Caco-2 (cell line): Measurements from ENCODE around the gene BAZ1B. TPM values are rescaled to one million over a fixed set of nuclear protein-coding genes. Genes with fewer than 3 reads are reported as not detected.
"Not testable (repeated sequence)": the region's sequence is repeated elsewhere in the genome, so short reads cannot be mapped to it uniquely, and the experiment has no call there.

Experiments
- BruUV-seq: library from RNA; stranded (reverse); fragments of 400-500 nt; replicated peaks from 2 replicates; lab custom pipeline; 2021; lab: Mats Ljungman, UMichigan
- CTCF ChIA-PET: fragments of 300-600 bp; sonication (Branson Sonifier 250); formaldehyde crosslinking; loops from one replicate; lab custom pipeline; 2022; ENCODE audit warnings: antibody characterized with exemption; lab: Charles Lee
- POLR2A ChIA-PET: fragments of 300-600 bp; sonication (Branson Sonifier 250); formaldehyde crosslinking; loops from one replicate; lab custom pipeline; 2022; ENCODE audit warnings: antibody characterized with exemption; lab: Charles Lee
- DNase-seq, 2 experiments: peaks; one replicate each; pipeline versions ENCODE4 v3.0.0 to v3.0.0-alpha.2; 2020 to 2022
- H3K27me3 ChIP-seq: replicated peaks from 2 replicates; pipeline ENCODE4 v1.6.0; 2011; ENCODE audit warnings: low read length; ENCODE audit not compliant: control insufficient read depth, insufficient read depth
- H3K36me3 ChIP-seq: 2 replicates; pipeline ENCODE4 v1.5.1; 2011; ENCODE audit warnings: low read length; ENCODE audit not compliant: control insufficient read depth, insufficient read depth
- H3K4me1 ChIP-seq: fragments of 250-450 bp; sonication (Bioruptor Pico); 2 replicates; pipeline ENCODE4 v1.5.1; 2020; ENCODE audit warnings: mild to moderate bottlenecking
- H3K4me3 ChIP-seq: 2 replicates; pipeline ENCODE4 v1.5.1; 2011; ENCODE audit warnings: low read depth, mild to moderate bottlenecking, control low read depth, low read length
- H3K9me3 ChIP-seq: fragments of 250-450 bp; sonication (Bioruptor Pico); 2 replicates; pipeline ENCODE4 v1.5.1; 2020; ENCODE audit warnings: mild to moderate bottlenecking, moderate library complexity
- H3K27ac Mint-ChIP-seq: one replicate; pipeline ENCODE4 v1.8.0; 2022; ENCODE audit warnings: mixed read lengths; ENCODE audit not compliant: unreplicated experiment
- H3K27me3 Mint-ChIP-seq: one replicate; pipeline ENCODE4 v1.8.0; 2022; ENCODE audit warnings: mixed read lengths; ENCODE audit not compliant: insufficient read depth, unreplicated experiment
- H3K36me3 Mint-ChIP-seq: one replicate; pipeline ENCODE4 v1.8.0; 2022; ENCODE audit warnings: mild to moderate bottlenecking, mixed read lengths; ENCODE audit not compliant: insufficient read depth, unreplicated experiment
- H3K4me1 Mint-ChIP-seq: one replicate; pipeline ENCODE4 v1.8.0; 2022; ENCODE audit warnings: low read depth, mixed read lengths; ENCODE audit not compliant: unreplicated experiment
- H3K4me3 Mint-ChIP-seq: one replicate; pipeline ENCODE4 v1.8.0; 2022; ENCODE audit warnings: mild to moderate bottlenecking, moderate library complexity, mixed read lengths; ENCODE audit not compliant: unreplicated experiment
- H3K9me3 Mint-ChIP-seq: one replicate; pipeline ENCODE4 v1.8.0; 2022; ENCODE audit warnings: mixed read lengths; ENCODE audit not compliant: unreplicated experiment
- intact Hi-C: fragments of 100-400 bp; cut with micrococcal nuclease; formaldehyde crosslinking; loops from one replicate; pipeline ENCODE4 v1.10.0; 2022; ENCODE audit not compliant: unreplicated experiment
- total RNA-seq: library from RNA; stranded (reverse); gene quantifications from 2 replicates; pipeline ENCODE4 v1.2.3, GENCODE V29; 2022
- TF ChIP-seq, protein P1 (sequence below), 2 experiments: fragments of 200-600 bp in 1 of 2; IDR thresholded peaks; 1 replicate in 1 of 2; 2 replicates in 1 of 2; pipeline versions ENCODE4 v1.5.1 to v1.8.0; 2011 to 2022; ENCODE audit warnings: antibody characterized with exemption in 1 of 2, control low read depth in 1 of 2, inconsistent platforms in 1 of 2, low read depth in 1 of 2, low read length in 1 of 2, mild to moderate bottlenecking in 1 of 2, moderate library complexity in 1 of 2; ENCODE audit not compliant: insufficient read depth in 1 of 2, severe bottlenecking in 1 of 2, unreplicated experiment in 1 of 2

The BAZ1B gene
- total RNA-seq, 1 experiment from 2014 or later: 85.7 TPM

DNA sequence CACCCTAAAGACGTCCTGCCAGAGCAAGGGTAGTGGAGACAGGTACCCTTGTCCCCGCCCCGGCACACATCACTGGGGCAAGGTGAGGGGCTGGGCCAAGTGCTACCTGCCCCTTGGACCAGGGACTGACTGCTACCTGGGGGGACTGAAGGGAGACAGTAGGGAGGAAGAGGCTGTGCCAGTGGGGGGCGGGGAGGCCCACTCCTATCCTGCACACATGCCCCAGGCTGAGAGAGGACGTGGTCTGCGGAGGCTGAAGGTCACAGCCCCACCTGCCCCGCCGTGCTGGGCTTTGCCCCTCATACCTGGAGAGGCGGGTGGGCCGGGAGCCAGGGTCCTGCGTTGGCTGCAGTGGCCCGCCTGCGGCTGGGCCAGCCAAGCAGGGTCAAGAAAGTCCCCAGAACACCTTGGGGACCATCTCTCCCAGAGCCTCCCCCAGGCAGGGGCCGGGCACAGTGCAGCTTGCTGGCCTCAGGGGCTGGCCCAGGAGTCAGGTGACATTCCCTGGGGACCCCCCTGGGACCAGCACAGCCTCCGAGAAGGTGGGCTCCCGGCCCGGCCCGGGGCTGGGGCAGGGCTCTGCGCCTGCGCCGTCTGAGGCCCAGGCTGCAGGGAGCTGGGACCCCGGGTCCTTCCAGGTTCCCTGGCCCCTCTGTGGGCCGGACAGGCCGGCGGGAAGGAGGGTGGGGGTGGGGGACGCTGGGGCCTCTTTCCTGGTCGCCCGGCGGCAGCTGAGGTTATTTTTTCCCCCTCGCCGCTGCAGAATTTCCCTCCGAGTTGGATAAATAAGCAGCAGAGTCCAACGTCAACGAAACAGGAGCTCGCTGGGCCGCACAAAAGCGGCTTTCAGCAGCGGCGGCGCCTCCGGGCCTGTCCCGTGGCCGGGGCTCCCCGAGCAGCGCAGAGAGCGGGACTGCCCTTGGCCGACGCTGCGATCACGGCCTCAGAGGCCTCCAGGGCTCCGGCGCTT is 98.3 kb downstream of the BAZ1B start:
- ChIA-PET CTCF (no interaction called here), POLR2A (no interaction called here)
- H3K27me3 Mint-ChIP-seq: no peaks in the 10 kb centered on the region
- Histone ChIP-seq H3K4me1 (no peaks in the 10 kb centered on the region), H3K9me3 (no peaks in the 10 kb centered on the region), H3K27me3 (no peaks in the 10 kb centered on the region), H3K36me3 (no peaks in the 10 kb centered on the region), H3K4me3 (no peak overlapping the region)
- H3K36me3 Mint-ChIP-seq: no peaks in the 10 kb centered on the region
- TF ChIP-seq, protein P1, sequence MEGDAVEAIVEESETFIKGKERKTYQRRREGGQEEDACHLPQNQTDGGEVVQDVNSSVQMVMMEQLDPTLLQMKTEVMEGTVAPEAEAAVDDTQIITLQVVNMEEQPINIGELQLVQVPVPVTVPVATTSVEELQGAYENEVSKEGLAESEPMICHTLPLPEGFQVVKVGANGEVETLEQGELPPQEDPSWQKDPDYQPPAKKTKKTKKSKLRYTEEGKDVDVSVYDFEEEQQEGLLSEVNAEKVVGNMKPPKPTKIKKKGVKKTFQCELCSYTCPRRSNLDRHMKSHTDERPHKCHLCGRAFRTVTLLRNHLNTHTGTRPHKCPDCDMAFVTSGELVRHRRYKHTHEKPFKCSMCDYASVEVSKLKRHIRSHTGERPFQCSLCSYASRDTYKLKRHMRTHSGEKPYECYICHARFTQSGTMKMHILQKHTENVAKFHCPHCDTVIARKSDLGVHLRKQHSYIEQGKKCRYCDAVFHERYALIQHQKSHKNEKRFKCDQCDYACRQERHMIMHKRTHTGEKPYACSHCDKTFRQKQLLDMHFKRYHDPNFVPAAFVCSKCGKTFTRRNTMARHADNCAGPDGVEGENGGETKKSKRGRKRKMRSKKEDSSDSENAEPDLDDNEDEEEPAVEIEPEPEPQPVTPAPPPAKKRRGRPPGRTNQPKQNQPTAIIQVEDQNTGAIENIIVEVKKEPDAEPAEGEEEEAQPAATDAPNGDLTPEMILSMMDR (IDR thresholded peaks at IDR 0.05; ENCODE audit: insufficient read depth in 1 of 2, low read depth in 1 of 2, low read length in 1 of 2, severe bottlenecking in 1 of 2, unreplicated experiment in 1 of 2): no peak
- no peaks in the 10 kb centered on the region for H3K9me3 Mint-ChIP-seq
- no peak for DNase-seq
- H3K4me1 Mint-ChIP-seq: no peaks in the 10 kb centered on the region
- BruUV-seq: no TSS peak
- intact Hi-C loops: no loop called here
- H3K27ac Mint-ChIP-seq: no peak overlapping the region
- H3K4me3 Mint-ChIP-seq: no peak overlapping the region

DNA sequence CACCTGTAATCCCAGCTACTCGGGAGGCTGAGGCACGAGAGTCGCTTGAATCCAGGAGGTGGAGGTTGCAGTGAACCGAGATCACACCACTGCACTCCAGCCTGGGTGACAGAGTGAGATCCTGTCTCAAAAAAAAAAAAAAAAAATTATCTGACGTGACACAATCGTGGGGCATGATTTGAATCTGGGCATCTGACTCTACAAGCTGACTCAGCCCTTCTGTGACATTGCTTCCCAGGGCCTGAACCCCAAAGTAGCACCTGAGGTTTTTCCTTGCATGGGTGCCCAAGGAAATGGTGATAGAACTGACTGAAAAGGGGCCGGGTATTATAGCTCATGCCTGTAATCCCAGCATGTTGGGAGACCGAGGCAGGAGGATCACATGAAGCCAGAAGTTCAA is 101.5 kb downstream of the BAZ1B start:
- H3K4me3 Mint-ChIP-seq, H3K9me3 Mint-ChIP-seq, CTCF ChIA-PET, H3K36me3 ChIP-seq, H3K27ac Mint-ChIP-seq, H3K27me3 Mint-ChIP-seq, H3K4me3 ChIP-seq, H3K4me1 ChIP-seq, H3K9me3 ChIP-seq, H3K27me3 ChIP-seq, H3K4me1 Mint-ChIP-seq, DNase-seq, H3K36me3 Mint-ChIP-seq, intact Hi-C loops, BruUV-seq: not testable (repeated sequence)
- POLR2A ChIA-PET: interaction anchor here (0.7 kb wide), 1 partner anchor 81 kb away, joined by 8 read pairs; no protein-coding TSS in a partner anchor

DNA sequence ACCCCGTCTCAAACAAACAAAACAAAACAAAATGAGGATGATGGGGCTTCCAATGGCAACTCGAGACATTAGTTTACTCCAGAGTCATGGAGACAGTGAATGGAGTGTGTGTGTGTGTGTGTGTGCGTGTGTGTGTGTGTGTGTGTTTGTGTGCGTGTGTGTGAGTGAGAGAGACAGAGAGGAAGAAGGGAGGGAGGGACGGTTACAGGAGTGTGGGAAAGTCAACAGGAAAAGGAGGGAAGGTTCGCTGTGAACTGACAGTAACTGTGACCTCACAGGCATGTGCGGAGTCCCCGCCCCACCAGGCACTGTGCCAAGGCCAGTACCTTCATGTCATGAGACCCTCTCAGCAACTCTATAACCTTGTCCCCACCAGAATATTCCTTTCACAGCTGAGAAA is 102.1 kb downstream of the BAZ1B start:
- DNase-seq, H3K4me1 Mint-ChIP-seq, H3K27ac Mint-ChIP-seq, H3K27me3 Mint-ChIP-seq, H3K4me1 ChIP-seq, H3K4me3 ChIP-seq, H3K36me3 Mint-ChIP-seq, H3K36me3 ChIP-seq, H3K9me3 ChIP-seq, H3K27me3 ChIP-seq, BruUV-seq, H3K9me3 Mint-ChIP-seq, intact Hi-C loops, H3K4me3 Mint-ChIP-seq, CTCF ChIA-PET: not testable (repeated sequence)
- POLR2A ChIA-PET: interaction anchor here (0.7 kb wide), 1 partner anchor 82 kb away, joined by 8 read pairs; no protein-coding TSS in a partner anchor

DNA sequence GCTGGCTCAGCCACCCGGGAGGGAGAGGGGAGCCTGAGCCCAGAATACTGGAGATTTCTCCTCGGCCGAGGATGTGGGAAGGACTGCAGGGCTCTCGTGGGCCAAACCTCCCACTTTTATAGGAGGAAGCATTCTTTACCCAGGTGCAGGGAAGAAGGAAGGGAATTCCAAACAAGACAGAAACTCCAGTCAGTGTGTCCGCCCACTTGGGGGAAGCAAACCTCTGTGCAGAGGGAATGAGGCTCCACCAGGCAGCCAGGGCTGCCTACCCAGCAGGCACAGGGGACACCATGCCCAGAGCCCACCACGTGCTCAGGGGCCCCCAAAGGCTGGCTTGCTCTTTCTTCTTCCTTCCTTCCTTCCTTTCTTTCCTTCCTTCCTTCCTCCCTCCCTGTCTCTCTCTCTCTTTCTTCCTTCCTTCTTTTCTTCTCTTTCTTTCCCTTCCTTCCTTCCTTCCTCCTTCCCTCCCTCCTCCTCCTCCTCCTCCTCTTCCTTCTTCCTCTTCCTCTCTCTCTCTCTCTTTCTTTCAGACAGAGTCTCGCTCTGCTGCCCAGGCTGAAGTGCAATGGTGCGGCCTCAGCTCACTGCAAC is 103.9 kb downstream of the BAZ1B start:
- Histone ChIP-seq H3K36me3 (no peaks in the 10 kb centered on the region), H3K9me3 (no peaks in the 10 kb centered on the region), H3K4me3 (no peak overlapping the region), H3K4me1 (no peaks in the 10 kb centered on the region), H3K27me3 (no peaks in the 10 kb centered on the region)
- no peak overlapping the region for H3K4me3 Mint-ChIP-seq
- H3K27me3 Mint-ChIP-seq: no peaks in the 10 kb centered on the region
- ChIA-PET CTCF (interaction anchor here (0.7 kb wide), 1 partner anchor 588 kb away, joined by 3 read pairs; no protein-coding TSS in a partner anchor), POLR2A (no interaction called here)
- no peaks in the 10 kb centered on the region for H3K36me3 Mint-ChIP-seq
- no TSS peak for BruUV-seq
- no peaks in the 10 kb centered on the region for H3K9me3 Mint-ChIP-seq
- no peak for DNase-seq
- H3K27ac Mint-ChIP-seq: no peak overlapping the region
- H3K4me1 Mint-ChIP-seq: no peaks in the 10 kb centered on the region
- intact Hi-C loops: no loop called here
- TF ChIP-seq, protein P1 (IDR thresholded peaks at IDR 0.05; ENCODE audit: insufficient read depth in 1 of 2, low read depth in 1 of 2, low read length in 1 of 2, severe bottlenecking in 1 of 2, unreplicated experiment in 1 of 2): no peak

DNA sequence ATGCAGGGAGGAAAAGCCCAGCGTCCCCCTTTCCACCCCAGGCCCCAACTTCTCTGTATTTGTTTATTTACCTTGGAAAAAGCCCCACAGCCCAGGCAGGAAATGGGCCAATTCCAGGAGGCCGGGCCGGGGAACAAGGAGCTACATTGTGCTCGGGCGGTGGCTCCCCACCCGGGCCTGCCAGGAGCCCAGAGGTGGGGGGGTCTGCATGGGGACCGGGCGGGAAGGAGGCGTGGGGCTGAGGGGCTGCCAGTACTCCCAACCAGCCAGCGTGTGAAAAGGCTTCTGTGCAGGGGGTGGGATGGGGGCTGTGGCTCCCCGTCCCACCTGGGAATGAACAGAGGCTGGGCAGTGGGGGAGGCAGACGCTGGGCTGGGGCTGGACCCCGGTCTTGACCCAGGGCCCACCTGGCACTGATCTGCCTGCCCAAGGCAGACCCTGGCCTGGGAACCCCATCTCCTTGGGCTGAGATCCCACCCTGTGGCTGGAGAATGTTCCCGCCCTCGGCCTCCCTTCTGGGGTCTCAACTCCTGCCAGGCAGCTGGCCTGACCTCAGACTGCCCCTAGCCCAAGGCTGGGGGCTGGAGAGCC is 111.5 kb downstream of the BAZ1B start:
- H3K27me3 ChIP-seq, H3K27ac Mint-ChIP-seq, H3K36me3 Mint-ChIP-seq, CTCF ChIA-PET, intact Hi-C loops, H3K4me3 ChIP-seq, H3K4me1 Mint-ChIP-seq, H3K9me3 Mint-ChIP-seq, BruUV-seq, H3K27me3 Mint-ChIP-seq, H3K4me1 ChIP-seq, DNase-seq, H3K36me3 ChIP-seq, H3K4me3 Mint-ChIP-seq, H3K9me3 ChIP-seq, POLR2A ChIA-PET: not testable (repeated sequence)
